Right lobe of liver (tissue), 4 donors: ENCODE results near the gene BICRA.

Experiments used
- POLR2A ChIP-seq: fragments of 450-650 bp; IDR thresholded peaks from one replicate; pipeline ENCODE4 v1.6.1; 2017; ENCODE audit warnings: antibody characterized with exemption, mild to moderate bottlenecking
- TF ChIP-seq, protein P1 (sequence below), 4 donors: fragments of 200-600 bp in 3 of 4; fragments of 450-650 bp in 1 of 4; IDR thresholded peaks; one replicate each; pipeline versions ENCODE4 v1.5.1 to v1.8.0; 2016 to 2022; ENCODE audit warnings: antibody characterized with exemption in 4 of 4, mild to moderate bottlenecking in 2 of 4
- donor health status: DM: no; HTN: no; CAD: no.
- donor health status: DM: no; HTN: no; CAD: no.
- donor health status: DM: no; HTN: yes; CAD: no.

DNA sequence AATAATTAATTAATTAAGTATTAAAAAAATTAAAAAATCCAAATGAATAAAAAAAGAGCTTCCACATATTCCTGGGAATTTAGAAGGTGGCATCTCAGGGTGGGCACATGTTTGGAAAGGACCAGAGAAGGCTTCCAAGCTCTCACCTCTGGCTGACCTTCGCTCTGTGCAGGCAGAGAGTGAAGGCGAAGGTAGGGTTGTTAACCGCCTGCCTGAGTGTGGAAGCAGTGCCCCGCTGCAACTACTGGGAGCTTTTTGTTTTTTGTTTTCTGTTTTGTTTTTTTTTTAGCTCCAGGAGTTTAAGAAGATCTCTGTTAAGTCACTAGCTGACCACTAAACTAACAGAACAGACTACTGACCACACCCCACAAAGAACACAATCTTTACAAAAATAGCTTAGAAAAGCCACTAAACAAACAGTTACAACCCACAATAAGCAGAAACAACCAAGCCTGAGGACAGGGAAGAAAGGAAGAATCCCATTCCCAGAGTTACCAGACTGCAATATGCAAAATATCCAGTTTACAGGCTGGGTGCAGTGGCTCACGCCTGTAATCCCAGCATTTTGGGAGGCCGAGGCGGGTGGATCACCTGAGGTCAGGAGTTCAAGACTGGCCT is 47.4 kb upstream of the BICRA start:
- TF ChIP-seq, protein P1, sequence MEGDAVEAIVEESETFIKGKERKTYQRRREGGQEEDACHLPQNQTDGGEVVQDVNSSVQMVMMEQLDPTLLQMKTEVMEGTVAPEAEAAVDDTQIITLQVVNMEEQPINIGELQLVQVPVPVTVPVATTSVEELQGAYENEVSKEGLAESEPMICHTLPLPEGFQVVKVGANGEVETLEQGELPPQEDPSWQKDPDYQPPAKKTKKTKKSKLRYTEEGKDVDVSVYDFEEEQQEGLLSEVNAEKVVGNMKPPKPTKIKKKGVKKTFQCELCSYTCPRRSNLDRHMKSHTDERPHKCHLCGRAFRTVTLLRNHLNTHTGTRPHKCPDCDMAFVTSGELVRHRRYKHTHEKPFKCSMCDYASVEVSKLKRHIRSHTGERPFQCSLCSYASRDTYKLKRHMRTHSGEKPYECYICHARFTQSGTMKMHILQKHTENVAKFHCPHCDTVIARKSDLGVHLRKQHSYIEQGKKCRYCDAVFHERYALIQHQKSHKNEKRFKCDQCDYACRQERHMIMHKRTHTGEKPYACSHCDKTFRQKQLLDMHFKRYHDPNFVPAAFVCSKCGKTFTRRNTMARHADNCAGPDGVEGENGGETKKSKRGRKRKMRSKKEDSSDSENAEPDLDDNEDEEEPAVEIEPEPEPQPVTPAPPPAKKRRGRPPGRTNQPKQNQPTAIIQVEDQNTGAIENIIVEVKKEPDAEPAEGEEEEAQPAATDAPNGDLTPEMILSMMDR (IDR thresholded peaks at IDR 0.05) = no peak
- TF ChIP-seq POLR2A = no peak
